Nephron progenitor cell (in vitro differentiated cells): ENCODE measurements around the gene NOL9.

Source experiments
- DNase-seq: peaks from one replicate; pipeline ENCODE4 v3.0.0; 2021
- H3K27ac Mint-ChIP-seq: 2 replicates; pipeline ENCODE4 v1.8.0; 2021; ENCODE audit warnings: mild to moderate bottlenecking, moderate library complexity, mixed read lengths
- H3K27me3 Mint-ChIP-seq: 2 replicates; pipeline ENCODE4 v1.8.0; 2021; ENCODE audit warnings: mild to moderate bottlenecking, low read depth, mixed read lengths; ENCODE audit not compliant: poor library complexity
- H3K36me3 Mint-ChIP-seq: 2 replicates; pipeline ENCODE4 v1.8.0; 2021; ENCODE audit warnings: low read depth, mixed read lengths
- H3K4me1 Mint-ChIP-seq: 2 replicates; pipeline ENCODE4 v1.8.0; 2021; ENCODE audit warnings: mixed read lengths
- H3K4me3 Mint-ChIP-seq: 2 replicates; pipeline ENCODE4 v1.8.0; 2021; ENCODE audit warnings: mild to moderate bottlenecking, moderate library complexity, mixed read lengths
- H3K9me3 Mint-ChIP-seq: 2 replicates; pipeline ENCODE4 v1.8.0; 2021; ENCODE audit warnings: mild to moderate bottlenecking, moderate library complexity, mixed read lengths
- TF ChIP-seq, protein P1 (sequence below): fragments of 200-600 bp; sonication (generic); IDR thresholded peaks from 2 replicates; pipeline ENCODE4 v1.5.0; 2021; ENCODE audit warnings: antibody characterized with exemption

The NOL9 gene

GRCh38 chr1:6475381-6476133, 78.8 kb downstream of the NOL9 start:
- TF ChIP-seq, protein P1, sequence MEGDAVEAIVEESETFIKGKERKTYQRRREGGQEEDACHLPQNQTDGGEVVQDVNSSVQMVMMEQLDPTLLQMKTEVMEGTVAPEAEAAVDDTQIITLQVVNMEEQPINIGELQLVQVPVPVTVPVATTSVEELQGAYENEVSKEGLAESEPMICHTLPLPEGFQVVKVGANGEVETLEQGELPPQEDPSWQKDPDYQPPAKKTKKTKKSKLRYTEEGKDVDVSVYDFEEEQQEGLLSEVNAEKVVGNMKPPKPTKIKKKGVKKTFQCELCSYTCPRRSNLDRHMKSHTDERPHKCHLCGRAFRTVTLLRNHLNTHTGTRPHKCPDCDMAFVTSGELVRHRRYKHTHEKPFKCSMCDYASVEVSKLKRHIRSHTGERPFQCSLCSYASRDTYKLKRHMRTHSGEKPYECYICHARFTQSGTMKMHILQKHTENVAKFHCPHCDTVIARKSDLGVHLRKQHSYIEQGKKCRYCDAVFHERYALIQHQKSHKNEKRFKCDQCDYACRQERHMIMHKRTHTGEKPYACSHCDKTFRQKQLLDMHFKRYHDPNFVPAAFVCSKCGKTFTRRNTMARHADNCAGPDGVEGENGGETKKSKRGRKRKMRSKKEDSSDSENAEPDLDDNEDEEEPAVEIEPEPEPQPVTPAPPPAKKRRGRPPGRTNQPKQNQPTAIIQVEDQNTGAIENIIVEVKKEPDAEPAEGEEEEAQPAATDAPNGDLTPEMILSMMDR: peak; percentile 90
- H3K9me3 Mint-ChIP-seq: no peaks in the 10 kb centered on the region
- peak; percentile 76 for DNase-seq
- H3K27ac Mint-ChIP-seq: no peak overlapping the region
- H3K27me3 Mint-ChIP-seq: peaks cover 10% of the 10 kb centered on the region
- peaks cover 17% of the 10 kb centered on the region for H3K36me3 Mint-ChIP-seq
- peaks cover 41% of the 10 kb centered on the region for H3K4me1 Mint-ChIP-seq
- H3K4me3 Mint-ChIP-seq: no peak overlapping the region

- H3K36me3 Mint-ChIP-seq: peaks cover 17% of the 10 kb centered on the region
- no peak overlapping the region for H3K27ac Mint-ChIP-seq
- H3K9me3 Mint-ChIP-seq: no peaks in the 10 kb centered on the region
- H3K4me1 Mint-ChIP-seq: peaks cover 41% of the 10 kb centered on the region
- TF ChIP-seq, protein P1: no peak
- no peak overlapping the region for H3K4me3 Mint-ChIP-seq
- peaks cover 10% of the 10 kb centered on the region for H3K27me3 Mint-ChIP-seq
- DNase-seq: no peak
Measured at GRCh38 chr1:6474815-6475282, 79.5 kb downstream of the NOL9 start.

- peaks cover 10% of the 10 kb centered on the region for H3K27me3 Mint-ChIP-seq
- H3K27ac Mint-ChIP-seq: no peak overlapping the region
- no peak for DNase-seq
- H3K9me3 Mint-ChIP-seq: no peaks in the 10 kb centered on the region
- H3K4me3 Mint-ChIP-seq: no peak overlapping the region
- TF ChIP-seq, protein P1: no peak
- peaks cover 18% of the 10 kb centered on the region for H3K36me3 Mint-ChIP-seq
- peaks cover 41% of the 10 kb centered on the region for H3K4me1 Mint-ChIP-seq
Measured at GRCh38 chr1:6473974-6474814, 80.1 kb downstream of the NOL9 start.

DNA sequence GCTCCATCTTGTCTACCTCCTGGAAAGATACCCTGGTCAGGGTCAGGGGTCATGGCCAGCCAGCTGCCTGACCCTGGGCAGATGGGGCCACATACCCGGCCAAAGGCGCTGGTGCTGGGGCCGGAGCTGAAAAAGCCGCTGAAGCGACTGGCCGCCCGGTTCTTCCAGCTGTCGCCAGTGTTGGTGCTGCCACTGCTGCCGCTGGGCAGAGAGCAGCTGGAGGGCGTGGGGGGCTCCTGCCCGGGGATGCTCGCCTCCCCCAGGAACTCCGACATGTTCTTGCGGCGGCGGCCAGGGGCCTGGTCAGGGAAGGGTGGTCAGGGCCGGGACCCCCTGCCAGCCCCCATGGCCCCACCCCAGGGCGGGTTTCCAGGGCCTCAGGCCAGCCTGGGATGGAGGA, 81.2 kb downstream of the NOL9 start:
- no peak for DNase-seq
- TF ChIP-seq, protein P1: no peak

GRCh38 chr1:6472391-6472790, 81.9 kb downstream of the NOL9 start:
- H3K4me3 Mint-ChIP-seq: no peak overlapping the region
- TF ChIP-seq, protein P1: no peak
- no peak for DNase-seq
- H3K27ac Mint-ChIP-seq: no peak overlapping the region
- peaks cover 23% of the 10 kb centered on the region for H3K4me1 Mint-ChIP-seq
- no peaks in the 10 kb centered on the region for H3K9me3 Mint-ChIP-seq
- peaks cover 17% of the 10 kb centered on the region for H3K36me3 Mint-ChIP-seq
- peaks cover 16% of the 10 kb centered on the region for H3K27me3 Mint-ChIP-seq

More for the DNA sequence above, 81.2 kb downstream of the NOL9 start:
- H3K9me3 Mint-ChIP-seq: no peaks in the 10 kb centered on the region
- H3K36me3 Mint-ChIP-seq: peaks cover 17% of the 10 kb centered on the region
- no peak overlapping the region for H3K27ac Mint-ChIP-seq
- peaks cover 31% of the 10 kb centered on the region for H3K4me1 Mint-ChIP-seq
- no peak overlapping the region for H3K4me3 Mint-ChIP-seq
- H3K27me3 Mint-ChIP-seq: peaks cover 11% of the 10 kb centered on the region
